NCI-H187 treated with DMSO at 0.1 percent for 48 hours (cell line): ENCODE results near the gene UNC5A.

Source experiments
- DNase-seq: peaks from one replicate; lab custom pipeline; 2025; lab: John Stamatoyannopoulos, UW

Gene UNC5A

GRCh38 chr5:176879663-176880361 lies 69.5 kb downstream of the UNC5A start:
- no peak for DNase-seq

GRCh38 chr5:176880366-176881020 lies 70.1 kb downstream of the UNC5A start:
- DNase-seq, result no peak

- DNase-seq, result no peak
These were observed 70.8 kb downstream of the UNC5A start for GRCh38 chr5:176881021-176881749.

GRCh38 chr5:176881816-176882566 lies 71.6 kb downstream of the UNC5A start:
- no peak for DNase-seq

GRCh38 chr5:176882567-176882903 lies 72.2 kb downstream of the UNC5A start:
- DNase-seq, result no peak

- no peak for DNase-seq
These were observed 73.6 kb downstream of the UNC5A start for GRCh38 chr5:176883700-176884570.

GRCh38 chr5:176884571-176884890 lies 74.2 kb downstream of the UNC5A start:
- no peak for DNase-seq

GRCh38 chr5:176886336-176887251 lies 76.2 kb downstream of the UNC5A start:
- no peak for DNase-seq

- DNase-seq, result no peak
These were observed 77.0 kb downstream of the UNC5A start for GRCh38 chr5:176887252-176887849.

- DNase-seq, result no peak
These were observed 77.9 kb downstream of the UNC5A start for GRCh38 chr5:176888016-176888864.

- no peak for DNase-seq
These were observed 78.5 kb downstream of the UNC5A start for GRCh38 chr5:176888865-176889165.

- DNase-seq, result no peak
These were observed 79.2 kb downstream of the UNC5A start for GRCh38 chr5:176889321-176890280.

GRCh38 chr5:176890455-176891330 lies 80.3 kb downstream of the UNC5A start:
- DNase-seq, result no peak

- no peak for DNase-seq
These were observed 81.1 kb downstream of the UNC5A start for GRCh38 chr5:176891331-176891958.

- no peak for DNase-seq
These were observed 82.3 kb downstream of the UNC5A start for GRCh38 chr5:176892663-176893062.

- no peak for DNase-seq
These were observed 83.9 kb downstream of the UNC5A start for GRCh38 chr5:176894298-176894697.

GRCh38 chr5:176895831-176896230 lies 85.5 kb downstream of the UNC5A start:
- DNase-seq, result no peak
